ENCODE data around the gene ESD. TPM values are rescaled to one million over a fixed set of nuclear protein-coding genes. Genes with fewer than 3 reads are reported as not detected.
"Not testable (repeated sequence)": the region's sequence is repeated elsewhere in the genome, so short reads cannot be mapped to it uniquely, and the experiment has no call there.

ESD gene, protein sequence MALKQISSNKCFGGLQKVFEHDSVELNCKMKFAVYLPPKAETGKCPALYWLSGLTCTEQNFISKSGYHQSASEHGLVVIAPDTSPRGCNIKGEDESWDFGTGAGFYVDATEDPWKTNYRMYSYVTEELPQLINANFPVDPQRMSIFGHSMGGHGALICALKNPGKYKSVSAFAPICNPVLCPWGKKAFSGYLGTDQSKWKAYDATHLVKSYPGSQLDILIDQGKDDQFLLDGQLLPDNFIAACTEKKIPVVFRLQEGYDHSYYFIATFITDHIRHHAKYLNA
- 86.8 TPM for total RNA-seq

DNA sequence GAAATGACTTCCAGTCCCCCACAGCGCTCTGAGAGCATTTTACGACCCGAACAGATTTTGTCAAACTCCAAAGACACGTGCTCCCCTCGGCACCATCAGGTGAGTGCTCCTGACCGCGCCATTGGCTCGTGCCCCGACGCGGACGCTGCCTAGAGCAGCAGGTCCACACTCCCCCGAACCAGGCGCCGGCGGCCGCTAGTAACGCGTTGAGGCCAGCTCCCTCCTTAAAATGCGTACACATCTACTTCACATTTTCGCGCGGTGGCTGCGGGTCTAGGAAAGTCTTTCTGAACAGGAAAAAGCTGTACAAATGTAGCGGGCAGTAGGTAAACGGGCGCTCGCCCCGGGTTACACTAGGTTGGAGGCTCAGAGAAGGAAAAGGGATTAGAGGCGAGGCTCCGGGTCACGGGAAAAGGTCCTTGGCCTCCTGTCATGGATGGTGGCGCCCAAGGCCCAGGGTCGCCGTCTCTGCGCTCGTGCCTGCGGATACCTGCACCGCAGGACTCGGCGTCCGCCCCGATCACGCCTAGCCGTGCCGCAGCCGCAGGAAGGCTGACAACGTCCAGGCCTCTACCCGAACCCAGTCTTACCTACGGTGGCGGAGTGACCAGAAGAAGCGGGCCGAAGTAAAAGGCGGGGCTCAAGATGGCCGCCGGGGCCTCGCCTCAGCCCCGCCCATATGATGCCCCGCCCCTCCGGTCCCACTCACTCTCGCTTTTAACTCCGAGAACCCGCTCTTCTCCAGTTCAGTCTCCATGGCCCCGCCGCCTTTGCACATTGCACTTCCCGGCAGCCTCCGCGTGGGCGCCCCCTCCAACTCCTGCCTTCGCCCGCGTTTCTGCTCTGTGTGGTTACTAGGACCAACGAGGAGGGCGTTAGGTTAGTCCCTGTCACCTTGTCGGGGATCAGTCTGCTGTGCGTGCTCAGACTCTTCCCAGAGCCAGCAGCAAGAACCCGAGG lies at the start of gene ESD:
TSS of gene ESD (minus strand) at position 647 of the 960 bp plus-strand sequence. CDS start 5,748 bp downstream, outside the sequence.
- DNase-seq (ENCODE audit: low spot score): peak; percentile 94

DNA sequence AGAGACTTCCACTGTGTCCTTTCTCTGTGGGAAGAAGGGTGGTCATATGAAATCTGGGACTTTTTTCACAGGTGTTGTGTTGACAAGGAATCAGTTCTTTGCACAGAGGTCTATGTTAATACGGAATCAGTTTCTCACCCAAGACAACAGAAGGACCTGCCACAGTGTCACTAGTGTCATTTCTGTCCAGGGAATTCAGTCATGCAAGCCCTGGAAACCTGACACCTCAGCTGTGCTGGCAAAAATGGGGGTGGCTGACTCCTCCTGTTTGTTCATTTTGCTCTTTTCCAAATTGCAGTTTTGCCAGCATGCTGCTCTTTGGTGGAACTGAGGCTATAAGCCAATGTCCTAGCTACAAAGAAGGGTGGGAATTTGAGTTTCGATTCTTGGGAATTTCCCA lies 49.8 kb upstream of the ESD start:
- no peak for DNase-seq (ENCODE audit: low spot score)

DNA sequence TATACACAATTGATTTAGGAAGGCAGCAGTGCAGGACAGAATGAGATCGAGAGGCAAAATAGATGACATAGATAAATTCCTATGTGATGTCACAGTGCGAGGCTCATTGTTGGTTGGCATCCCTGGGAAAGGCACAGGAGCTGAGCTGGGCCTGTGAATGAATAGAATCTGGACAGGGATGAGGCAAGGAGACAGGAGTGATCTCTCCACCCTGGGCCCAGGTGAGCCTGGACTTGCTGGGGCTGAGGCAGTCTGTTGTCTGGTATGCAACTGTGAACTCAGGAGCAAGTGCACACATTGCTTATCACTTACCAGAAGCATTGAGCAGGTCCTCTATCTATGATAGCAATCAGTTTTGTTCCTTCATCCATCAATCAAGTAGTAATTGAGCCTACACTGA lies 48.2 kb upstream of the ESD start:
- no peak for DNase-seq (ENCODE audit: low spot score)

DNA sequence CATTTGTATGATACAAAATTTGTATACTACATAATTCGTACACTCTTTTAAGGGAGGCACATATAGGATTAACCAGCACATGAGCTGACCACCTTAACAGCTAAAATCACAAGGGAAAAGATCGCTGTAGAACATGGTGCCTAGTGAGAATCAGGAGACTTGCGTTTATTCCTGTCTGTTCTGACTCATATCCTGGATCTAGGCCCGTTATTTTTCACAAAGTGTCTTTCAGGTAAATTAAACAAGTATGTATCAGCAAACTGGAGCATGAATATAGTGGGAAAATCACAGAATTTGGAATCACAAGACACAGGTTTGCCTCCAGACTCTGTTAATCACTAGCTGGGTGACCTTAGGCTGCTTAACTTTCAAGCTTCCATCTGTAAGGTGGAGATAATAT lies 47.5 kb upstream of the ESD start:
- DNase-seq (ENCODE audit: low spot score): no peak

GRCh38 chr13:46839399-46839798 lies 42.4 kb upstream of the ESD start:
- no peak for DNase-seq (ENCODE audit: low spot score)

DNA sequence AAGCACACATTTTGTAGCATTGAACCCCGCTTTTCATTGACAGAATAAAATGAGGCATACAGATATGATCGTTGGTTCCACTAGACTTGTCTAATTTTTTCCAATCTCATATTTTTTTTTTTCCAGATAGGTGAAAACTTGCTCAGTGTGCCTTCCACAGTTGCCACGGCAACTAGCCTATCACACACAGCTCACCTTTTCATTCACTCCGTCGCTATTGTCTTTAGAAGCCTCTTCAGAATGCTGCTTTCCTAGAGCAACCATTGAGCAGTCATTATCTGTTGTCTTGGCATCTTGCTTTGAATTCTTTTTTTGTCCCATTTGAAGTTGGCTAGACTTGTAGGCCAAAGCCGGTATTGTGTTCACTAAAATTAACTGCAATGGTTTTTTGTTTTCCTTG lies 37.7 kb upstream of the ESD start:
- DNase-seq (ENCODE audit: low spot score): no peak

GRCh38 chr13:46831588-46832194 lies 34.7 kb upstream of the ESD start:
- DNase-seq (ENCODE audit: low spot score): peak; percentile 34

DNA sequence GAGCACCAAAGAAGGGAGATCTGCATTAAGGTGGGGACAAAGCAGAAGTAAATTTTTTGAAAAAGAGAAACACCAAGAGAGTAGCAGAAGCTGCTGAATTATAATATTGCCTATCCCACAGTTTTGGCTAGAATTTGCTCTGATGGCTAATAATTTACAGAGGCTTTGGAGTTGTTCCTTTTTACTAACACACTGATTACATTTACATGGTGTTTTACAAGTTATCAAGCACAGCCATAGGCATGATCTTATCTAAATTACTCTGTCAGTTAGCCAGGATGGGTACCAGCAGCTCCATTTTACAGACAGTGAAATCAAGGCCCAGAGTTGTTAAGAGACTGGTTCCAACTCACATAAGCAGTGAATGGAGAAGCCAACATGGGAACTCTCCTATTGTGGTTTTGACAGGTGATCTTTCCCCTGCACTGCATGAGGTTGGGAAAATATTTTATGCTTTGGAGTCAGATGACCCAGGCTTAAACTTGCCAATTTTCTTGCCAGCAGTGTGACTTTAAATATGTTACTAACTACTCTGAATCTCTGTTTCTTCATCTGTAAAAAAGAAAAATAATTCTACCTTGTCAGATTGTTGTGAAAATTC lies 33.5 kb upstream of the ESD start:
- DNase-seq (ENCODE audit: low spot score): no peak

GRCh38 chr13:46822551-46822950 lies 25.6 kb upstream of the ESD start:
- DNase-seq (ENCODE audit: low spot score): no peak

- DNase-seq (ENCODE audit: low spot score): no peak
Measured at GRCh38 chr13:46817838-46818476, 21.0 kb upstream of the ESD start.

DNA sequence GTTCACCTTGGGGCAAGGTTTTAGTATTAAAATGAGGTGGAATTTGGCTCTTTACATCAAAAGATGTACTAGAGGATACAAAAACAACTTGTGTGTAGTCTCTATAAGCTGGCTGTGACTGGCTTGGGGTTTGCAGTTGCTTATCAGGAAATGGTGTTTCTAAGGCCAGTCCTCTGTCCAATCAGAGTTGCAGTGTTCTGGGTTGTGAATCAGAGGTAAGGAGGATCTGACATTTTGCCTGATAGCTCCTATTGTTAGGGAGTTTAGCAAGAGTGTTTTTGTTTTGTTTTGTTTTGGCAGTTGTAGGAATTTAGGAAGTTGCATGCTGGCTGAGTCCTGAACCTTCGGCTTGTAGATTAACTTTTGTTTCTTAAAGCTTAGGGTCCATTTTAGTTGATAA lies 20.1 kb upstream of the ESD start:
- no peak for DNase-seq (ENCODE audit: low spot score)

- no peak for DNase-seq (ENCODE audit: low spot score)
Measured at GRCh38 chr13:46816371-46816770, 19.4 kb upstream of the ESD start.

DNA sequence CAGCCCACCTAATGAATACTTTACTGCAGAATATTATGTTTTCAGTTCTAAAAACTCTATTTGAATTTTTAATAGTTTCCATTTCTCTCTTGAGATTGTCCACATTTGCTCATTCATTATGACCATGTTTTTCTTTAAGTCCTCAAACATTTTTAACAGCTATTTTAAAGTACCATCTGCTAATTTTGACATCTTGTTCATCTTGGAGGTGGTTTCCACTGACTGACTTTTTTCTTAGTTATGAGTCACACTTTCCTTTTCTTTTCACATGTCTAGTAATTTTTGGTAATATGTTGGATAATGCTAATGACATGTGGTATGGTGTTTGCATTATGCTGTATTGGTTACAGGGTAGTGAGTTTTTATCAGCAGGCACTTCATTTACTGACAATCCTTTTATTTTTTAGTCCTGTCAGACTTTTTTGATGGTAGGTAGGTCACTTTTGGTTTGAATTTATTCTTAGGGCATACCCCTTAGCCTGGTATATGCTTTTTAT lies 15.4 kb upstream of the ESD start:
- DNase-seq (ENCODE audit: low spot score): no peak

DNA sequence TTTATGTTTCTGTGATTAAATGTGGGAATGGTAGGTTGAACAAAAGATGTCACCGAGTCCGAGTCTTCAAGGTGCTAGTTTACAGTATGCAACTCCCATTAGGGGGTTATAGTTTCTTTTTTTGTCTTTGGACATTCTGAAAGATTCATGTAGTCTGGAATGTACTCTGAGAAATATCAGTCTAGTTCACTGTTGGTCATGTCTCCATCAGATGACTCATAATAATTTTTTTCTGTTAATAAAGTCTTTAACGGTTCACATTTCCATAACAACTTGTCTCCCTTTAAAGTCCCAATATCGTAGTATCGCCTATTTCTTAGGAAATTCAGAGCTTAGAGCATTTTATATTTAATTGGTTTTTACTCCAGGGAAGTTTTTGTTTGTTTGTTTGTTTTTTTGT lies 13.5 kb upstream of the ESD start:
- no peak for DNase-seq (ENCODE audit: low spot score)

GRCh38 chr13:46804921-46805320 lies 8.0 kb upstream of the ESD start:
- DNase-seq (ENCODE audit: low spot score): not testable (repeated sequence)

- DNase-seq (ENCODE audit: low spot score): no peak
Measured at GRCh38 chr13:46804391-46804815, 7.4 kb upstream of the ESD start.

DNA sequence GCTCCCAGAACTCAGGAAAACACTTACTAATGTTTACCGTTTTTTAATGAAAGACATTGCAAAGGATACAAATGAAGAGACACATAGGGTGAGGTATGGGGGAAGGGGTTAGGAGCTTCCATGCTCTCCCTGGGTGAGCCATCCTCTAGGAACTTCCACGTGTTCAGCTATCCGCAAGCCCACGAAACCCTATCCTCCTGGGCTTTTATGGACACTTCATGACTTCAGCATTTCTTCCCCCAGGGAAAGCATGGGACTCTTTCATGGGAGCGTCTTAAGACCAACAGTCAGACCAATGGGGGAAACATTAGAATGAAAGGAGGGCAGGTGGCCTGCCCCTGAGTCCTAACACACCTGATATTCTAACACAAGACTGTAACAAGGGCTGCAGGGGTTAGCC lies 6.6 kb upstream of the ESD start:
- DNase-seq (ENCODE audit: low spot score): no peak

DNA sequence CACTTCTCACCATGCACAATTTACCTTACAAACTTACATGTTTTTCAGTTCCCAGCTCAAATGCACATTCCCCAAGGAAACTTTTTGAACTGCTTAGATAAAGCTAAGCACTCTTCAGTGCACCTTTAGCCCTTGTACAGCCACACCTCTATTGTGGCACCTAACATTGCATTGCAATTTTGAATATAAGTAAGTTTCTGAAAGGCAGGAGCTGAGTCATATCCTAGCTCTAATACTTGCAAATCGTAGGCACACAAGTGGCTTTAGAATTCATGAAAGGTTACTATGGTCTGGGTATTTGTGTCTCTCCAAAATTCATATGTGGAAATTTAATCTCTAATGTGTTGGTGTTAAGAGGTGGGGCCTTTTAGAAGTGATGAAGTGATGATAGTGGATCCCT lies 4.9 kb upstream of the ESD start:
- DNase-seq (ENCODE audit: low spot score): no peak

DNA sequence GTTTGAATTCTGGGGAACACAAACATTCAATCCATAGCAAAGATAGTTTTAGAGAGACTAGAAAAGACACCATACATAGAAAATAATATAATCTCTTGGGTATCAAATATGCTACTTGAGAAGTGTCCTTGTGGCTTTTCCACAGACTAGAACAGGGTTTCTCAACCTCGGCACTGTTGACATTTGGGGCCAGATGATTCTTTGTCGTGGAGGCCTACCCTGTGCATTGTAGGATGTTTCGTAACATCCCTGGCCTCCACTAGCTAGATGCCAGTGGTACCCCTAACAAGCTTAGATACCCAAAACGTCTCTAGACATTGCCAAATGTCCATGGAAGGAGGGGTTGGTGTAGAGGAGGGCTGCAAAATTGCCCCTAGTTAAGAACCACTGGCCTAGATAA lies 2.2 kb upstream of the ESD start:
- no peak for DNase-seq (ENCODE audit: low spot score)

- no peak for DNase-seq (ENCODE audit: low spot score)
Measured at GRCh38 chr13:46797501-46798237, 708 bp upstream of the ESD start.

GRCh38 chr13:46796129-46796514 lies 839 bp downstream of the ESD start:
- DNase-seq (ENCODE audit: low spot score): no peak

All from mucosa of gallbladder (tissue), 1 donor.